ENCODE data around the gene ONECUT2.

Gene ONECUT2

DNA sequence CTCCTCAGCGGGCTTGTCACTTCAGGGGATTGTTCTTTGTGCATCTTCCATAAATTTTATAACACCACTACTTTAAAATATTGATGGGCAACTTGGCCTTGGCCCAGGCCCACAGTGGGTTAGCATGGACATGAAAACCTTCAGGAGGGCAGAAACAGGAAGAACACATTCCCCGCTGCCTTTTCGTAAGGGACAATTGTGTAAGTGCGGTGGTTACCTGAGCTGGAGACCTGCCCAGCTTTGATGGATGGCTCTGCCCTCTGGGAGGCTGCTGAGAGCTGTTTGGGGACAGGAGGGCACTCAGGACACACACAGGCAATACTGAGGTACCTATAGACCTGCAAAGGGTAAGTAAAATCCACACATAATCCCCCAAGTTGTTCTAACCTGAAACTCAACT, 104.5 kb downstream of the ONECUT2 start:
- no peaks in the 10 kb centered on the region for H3K4me1 ChIP-seq (ENCODE audit: insufficient read depth, low read length)
- H3K27ac ChIP-seq (ENCODE audit: low read length): no peak overlapping the region
- H3K27me3 ChIP-seq (ENCODE audit: insufficient read depth, low read length, poor library complexity): peaks cover 3% of the 10 kb centered on the region
- ATAC-seq (ENCODE audit: insufficient read depth, low read depth) (no peak), DNase-seq (no peak)
- no peaks in the 10 kb centered on the region for H3K36me3 ChIP-seq (ENCODE audit: insufficient read depth, low read length)
- no peak overlapping the region for H3K4me3 ChIP-seq (ENCODE audit: low read depth in 1 of 2, low read length in 2 of 2)
- no peak overlapping the region for H3K9ac ChIP-seq (ENCODE audit: low read depth, low read length)
- TF ChIP-seq, protein P1, sequence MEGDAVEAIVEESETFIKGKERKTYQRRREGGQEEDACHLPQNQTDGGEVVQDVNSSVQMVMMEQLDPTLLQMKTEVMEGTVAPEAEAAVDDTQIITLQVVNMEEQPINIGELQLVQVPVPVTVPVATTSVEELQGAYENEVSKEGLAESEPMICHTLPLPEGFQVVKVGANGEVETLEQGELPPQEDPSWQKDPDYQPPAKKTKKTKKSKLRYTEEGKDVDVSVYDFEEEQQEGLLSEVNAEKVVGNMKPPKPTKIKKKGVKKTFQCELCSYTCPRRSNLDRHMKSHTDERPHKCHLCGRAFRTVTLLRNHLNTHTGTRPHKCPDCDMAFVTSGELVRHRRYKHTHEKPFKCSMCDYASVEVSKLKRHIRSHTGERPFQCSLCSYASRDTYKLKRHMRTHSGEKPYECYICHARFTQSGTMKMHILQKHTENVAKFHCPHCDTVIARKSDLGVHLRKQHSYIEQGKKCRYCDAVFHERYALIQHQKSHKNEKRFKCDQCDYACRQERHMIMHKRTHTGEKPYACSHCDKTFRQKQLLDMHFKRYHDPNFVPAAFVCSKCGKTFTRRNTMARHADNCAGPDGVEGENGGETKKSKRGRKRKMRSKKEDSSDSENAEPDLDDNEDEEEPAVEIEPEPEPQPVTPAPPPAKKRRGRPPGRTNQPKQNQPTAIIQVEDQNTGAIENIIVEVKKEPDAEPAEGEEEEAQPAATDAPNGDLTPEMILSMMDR (IDR thresholded peaks at IDR 0.05; ENCODE audit: borderline replicate concordance, extremely low read depth, low read length, poor library complexity, severe bottlenecking): no peak
- TF ChIP-seq EZH2 (IDR thresholded peaks at IDR 0.05; ENCODE audit: borderline replicate concordance, low read depth, low read length, severe bottlenecking): no peak
- H3K79me2 ChIP-seq (ENCODE audit: insufficient read depth, low read length): no peaks in the 10 kb centered on the region
- H3K4me2 ChIP-seq (ENCODE audit: insufficient read depth, low read length): no peak overlapping the region
- H2AFZ ChIP-seq (ENCODE audit: low read depth, low read length): no peak overlapping the region
- no peaks in the 10 kb centered on the region for H3K9me3 ChIP-seq (ENCODE audit: insufficient read depth, low read length, severe bottlenecking)
- H4K20me1 ChIP-seq (ENCODE audit: insufficient read depth, low read length): no peaks in the 10 kb centered on the region

Measured in DND-41 (cell line).